DND-41 (cell line): ENCODE results near the gene TSHZ2.

Experiments used
- CTCF ChIP-seq: IDR thresholded peaks from 2 replicates; pipeline ENCODE4 v1.5.1; 2012; ENCODE audit warnings: borderline replicate concordance, low read length, moderate library complexity, mild to moderate bottlenecking; ENCODE audit not compliant: poor library complexity, severe bottlenecking; ENCODE audit errors: extremely low read depth
- EZH2 ChIP-seq: IDR thresholded peaks from 3 replicates; pipeline ENCODE4 v1.6.1; 2012; ENCODE audit warnings: borderline replicate concordance, low read depth, mild to moderate bottlenecking, moderate library complexity, low read length, inconsistent platforms; ENCODE audit not compliant: severe bottlenecking

GRCh38 chr20:53360852-53361251, 388.7 kb downstream of the TSHZ2 start:
- TF ChIP-seq CTCF (no peak), EZH2 (no peak)
